Hematopoietic multipotent progenitor cell treated with erythropoietin and hydrocortisone succinate and interleukin-3 and kit ligand, for 17 days (in vitro differentiated cells): ENCODE data around the gene NUTM1.

Experiments used
- DNase-seq: peaks from one replicate; pipeline ENCODE4 v3.0.0-alpha.2; 2015; ENCODE audit warnings: low spot score

NUTM1 gene

GRCh38 chr15:34342737-34343575 is at the start of gene NUTM1, which contains the start of gene NOP10:
NUTM1 (plus strand) TSS chr15:34343315; CDS start chr15:34343697, 382 bp downstream.
NOP10 (minus strand) TSS chr15:34343136; CDS start chr15:34343073, 63 bp downstream.
- DNase-seq: peak; percentile 95

GRCh38 chr15:34297059-34297458 is 46.1 kb upstream of the NUTM1 start:
- DNase-seq: no peak

- no peak for DNase-seq
These were observed 42.1 kb upstream of the NUTM1 start for GRCh38 chr15:34301058-34301457.

GRCh38 chr15:34304613-34305012 is 38.5 kb upstream of the NUTM1 start:
- DNase-seq: no peak

- DNase-seq: no peak
These were observed 31.6 kb upstream of the NUTM1 start for GRCh38 chr15:34311563-34311962.

- no peak for DNase-seq
These were observed 28.3 kb upstream of the NUTM1 start for GRCh38 chr15:34314491-34315490.

GRCh38 chr15:34318277-34319079 is 24.6 kb upstream of the NUTM1 start:
- DNase-seq: peak; percentile 64

GRCh38 chr15:34323217-34323616 is 19.9 kb upstream of the NUTM1 start:
- DNase-seq: no peak

GRCh38 chr15:34324933-34325332 is 18.2 kb upstream of the NUTM1 start:
- no peak for DNase-seq

GRCh38 chr15:34325368-34325767 is 17.7 kb upstream of the NUTM1 start:
- DNase-seq: no peak

GRCh38 chr15:34327906-34328305 is 15.2 kb upstream of the NUTM1 start:
- DNase-seq: no peak

GRCh38 chr15:34329006-34329405 is 14.1 kb upstream of the NUTM1 start:
- DNase-seq: no peak

GRCh38 chr15:34330279-34330678 is 12.8 kb upstream of the NUTM1 start:
- DNase-seq: no peak

GRCh38 chr15:34331809-34332208 is 11.3 kb upstream of the NUTM1 start:
- no peak for DNase-seq

GRCh38 chr15:34332553-34333120 is 10.5 kb upstream of the NUTM1 start:
- no peak for DNase-seq

GRCh38 chr15:34334672-34335071 is 8.4 kb upstream of the NUTM1 start:
- peak; percentile 43 for DNase-seq

GRCh38 chr15:34335176-34336032 is 7.7 kb upstream of the NUTM1 start:
- DNase-seq: peak; percentile 60

- DNase-seq: peak; percentile 44
These were observed 6.7 kb upstream of the NUTM1 start for GRCh38 chr15:34336231-34336990.

- DNase-seq: peak; percentile 69
These were observed 6.0 kb upstream of the NUTM1 start for GRCh38 chr15:34336991-34337556.
